Right forelimb (tissue), 1 donor: ENCODE results near the gene ARL2BP.
"Not testable (repeated sequence)": the region's sequence is repeated elsewhere in the genome, so short reads cannot be mapped to it uniquely, and the experiment has no call there.

Experiments
- DNase-seq: peaks from one replicate; pipeline ENCODE4 v3.0.0-alpha.2; 2018

ARL2BP gene

GRCh38 chr16:57263541-57264351 is 18.7 kb downstream of the ARL2BP start:
- DNase-seq = no peak

- DNase-seq = no peak
Observed at GRCh38 chr16:57264381-57264780, 19.3 kb downstream of the ARL2BP start.

GRCh38 chr16:57264950-57265371 is 19.9 kb downstream of the ARL2BP start:
- DNase-seq = no peak

- DNase-seq = no peak
Observed at GRCh38 chr16:57265850-57266530, 20.9 kb downstream of the ARL2BP start.

- DNase-seq = no peak
Observed at GRCh38 chr16:57266531-57267260, 21.6 kb downstream of the ARL2BP start.

- not testable (repeated sequence) for DNase-seq
Observed at GRCh38 chr16:57267343-57267742, 22.3 kb downstream of the ARL2BP start.

- no peak for DNase-seq
Observed at GRCh38 chr16:57268804-57269800, 24.0 kb downstream of the ARL2BP start.

GRCh38 chr16:57270221-57271062 is 25.4 kb downstream of the ARL2BP start:
- DNase-seq = no peak

- no peak for DNase-seq
Observed at GRCh38 chr16:57271063-57271345, 25.9 kb downstream of the ARL2BP start.

- DNase-seq = no peak
Observed at GRCh38 chr16:57271867-57272495, 26.9 kb downstream of the ARL2BP start.

- no peak for DNase-seq
Observed at GRCh38 chr16:57273359-57273758, 28.3 kb downstream of the ARL2BP start.

GRCh38 chr16:57273826-57274225 is 28.8 kb downstream of the ARL2BP start:
- no peak for DNase-seq

- DNase-seq = not testable (repeated sequence)
Observed at GRCh38 chr16:57275946-57276345, 30.9 kb downstream of the ARL2BP start.

- DNase-seq = no peak
Observed at GRCh38 chr16:57276596-57276995, 31.5 kb downstream of the ARL2BP start.

GRCh38 chr16:57277586-57277985 is 32.5 kb downstream of the ARL2BP start:
- DNase-seq = no peak

- no peak for DNase-seq
Observed at GRCh38 chr16:57278494-57278893, 33.4 kb downstream of the ARL2BP start.

GRCh38 chr16:57279780-57280638 is 35.0 kb downstream of the ARL2BP start:
- DNase-seq = no peak

GRCh38 chr16:57281791-57282190 is 36.7 kb downstream of the ARL2BP start:
- no peak for DNase-seq

- no peak for DNase-seq
Observed at GRCh38 chr16:57282510-57283213, 37.6 kb downstream of the ARL2BP start.
